Spinal cord (tissue), 10 donors: Measurements from ENCODE around the gene TRAF7. TPM values are rescaled to one million over a fixed set of nuclear protein-coding genes. Genes with fewer than 3 reads are reported as not detected.
A peak's percentile ranks its signal among the peaks of the same experiment; 100 is the strongest.
"Not testable (repeated sequence)": the region's sequence is repeated elsewhere in the genome, so short reads cannot be mapped to it uniquely, and the experiment has no call there.

ENCODE experiments used
- DNase-seq, 6 donors: peaks; one replicate each; pipeline versions ENCODE4 v3.0.0 to v3.0.0-alpha.2; 2013 to 2015; ENCODE audit warnings: low spot score in 6 of 6, low read depth in 4 of 6
- H3K27ac ChIP-seq: one replicate; pipeline ENCODE4 v1.5.1; 2013; ENCODE audit warnings: low read depth, low read length, control low read depth
- H3K27me3 ChIP-seq: one replicate; pipeline ENCODE4 v1.6.1; 2013; ENCODE audit warnings: low read length; ENCODE audit not compliant: control insufficient read depth, insufficient read depth
- H3K36me3 ChIP-seq: one replicate; pipeline ENCODE4 v1.6.1; 2013; ENCODE audit warnings: low read length; ENCODE audit not compliant: control insufficient read depth, insufficient read depth
- H3K4me1 ChIP-seq: one replicate; pipeline ENCODE4 v1.6.1; 2013; ENCODE audit warnings: low read length; ENCODE audit not compliant: control insufficient read depth, insufficient read depth
- H3K4me3 ChIP-seq: one replicate; pipeline ENCODE4 v1.5.1; 2013; ENCODE audit warnings: low read depth, low read length, control low read depth
- H3K9me3 ChIP-seq: one replicate; pipeline ENCODE4 v1.6.1; 2013; ENCODE audit warnings: low read length; ENCODE audit not compliant: control insufficient read depth, insufficient read depth
- WGBS: methylation state at CpG from one replicate; pipeline ENCODE4 v1.1.5; 2013; ENCODE audit warnings: missing lambda C conversion rate; ENCODE audit not compliant: insufficient coverage; 5-methylcytosine and 5-hydroxymethylcytosine counted together
- polyA plus RNA-seq, 2 donors: library from polyadenylated mRNA; unstranded; fragments of 120-200 nt; gene quantifications; one replicate each; pipeline ENCODE4 v1.2.1, GENCODE V29; 2013; ENCODE audit not compliant: insufficient read length in 2 of 2
- total RNA-seq, 2 donors: library from RNA; depleted of rRNA in 1 of 2; stranded (reverse); fragments of 120-200 nt in 1 of 2; fragments of >200 nt in 1 of 2; gene quantifications; one replicate each; pipeline versions ENCODE4 v1.2.3 to v1.2.4, GENCODE V29; 2013 to 2014
- donor health status: healthy.

TRAF7 gene
- total and polyA plus RNA-seq, 4 donors, result 20.4 to 62.6 (median 51.4) TPM

DNA sequence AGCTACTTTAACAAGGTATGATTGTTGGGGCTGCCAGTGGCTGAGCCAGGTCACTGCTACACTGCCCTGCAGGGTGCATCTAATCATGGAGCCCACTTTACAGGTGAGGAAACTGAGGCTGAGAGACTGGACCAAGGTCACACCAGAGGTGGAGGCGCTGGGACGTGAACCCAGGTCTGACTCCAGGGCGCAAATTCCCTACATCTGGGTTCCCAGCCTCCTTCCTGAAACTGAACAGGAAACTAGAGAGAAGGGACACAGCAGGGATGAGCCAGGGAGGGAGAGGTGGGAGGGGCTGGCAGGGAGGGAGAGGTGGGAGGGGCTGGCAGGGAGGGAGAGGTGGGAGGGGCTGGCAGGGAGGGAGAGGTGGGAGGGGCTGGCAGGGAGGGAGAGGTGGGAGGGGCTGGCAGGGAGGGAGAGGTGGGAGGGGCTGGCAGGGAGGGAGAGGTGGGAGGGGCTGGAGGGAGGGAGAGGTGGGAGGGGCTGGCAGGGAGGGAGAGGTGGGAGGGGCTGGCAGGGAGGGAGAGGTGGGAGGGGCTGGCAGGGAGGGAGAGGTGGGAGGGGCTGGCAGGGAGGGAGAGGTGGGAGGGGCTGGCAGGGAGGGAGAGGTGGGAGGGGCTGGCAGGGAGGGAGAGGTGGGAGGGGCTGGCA is 27.8 kb upstream of the TRAF7 start:
- Histone ChIP-seq H3K36me3 (peaks cover 16% of the 10 kb centered on the region), H3K27ac (peak overlapping the region; percentile 91), H3K4me1 (peaks cover 56% of the 10 kb centered on the region)
- WGBS, result 36% methylated on average over 3 of the region's 3 CpGs
- peak in 1 of 6 donors; percentile 53 for DNase-seq
- H3K27me3 ChIP-seq, H3K4me3 ChIP-seq, H3K9me3 ChIP-seq: not testable (repeated sequence)

GRCh38 chr16:2129251-2129650 is 26.3 kb upstream of the TRAF7 start:
- not testable (repeated sequence) for DNase-seq, H3K4me3 ChIP-seq, H3K27me3 ChIP-seq, H3K9me3 ChIP-seq, H3K27ac ChIP-seq
- Histone ChIP-seq H3K36me3 (peaks cover 14% of the 10 kb centered on the region), H3K4me1 (peaks cover 50% of the 10 kb centered on the region)
- WGBS, result no CpG with 5 or more reads among the region's 11 CpGs

GRCh38 chr16:2129890-2130447 is 25.6 kb upstream of the TRAF7 start:
- H3K27me3 ChIP-seq, H3K27ac ChIP-seq: not testable (repeated sequence)
- WGBS, result 77% methylated on average over 9 of the region's 22 CpGs

DNA sequence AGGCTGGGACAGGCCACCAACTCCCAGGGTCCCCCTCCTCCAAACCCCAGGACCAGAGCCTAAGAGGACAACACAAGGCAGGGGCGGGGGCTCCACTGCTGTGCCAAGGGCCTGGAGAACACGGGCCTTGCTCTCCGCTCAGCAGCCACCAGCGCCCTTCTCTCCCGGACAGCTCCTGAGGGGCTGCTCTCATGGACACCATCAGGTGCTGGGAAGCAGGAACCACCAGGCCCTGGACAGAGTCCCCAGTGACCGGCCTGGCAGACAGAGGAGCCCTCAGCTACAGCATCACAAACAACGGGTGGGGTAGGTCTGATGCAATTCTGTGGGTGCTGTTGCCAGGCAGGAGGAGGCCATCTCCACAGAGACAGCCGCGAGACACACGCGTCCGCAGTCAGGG is 21.8 kb upstream of the TRAF7 start:
- not testable (repeated sequence) for H3K27me3 ChIP-seq, H3K27ac ChIP-seq, H3K36me3 ChIP-seq, DNase-seq, H3K9me3 ChIP-seq, H3K4me3 ChIP-seq
- 81% methylated on average over 4 of the region's 12 CpGs for WGBS
- peaks cover 12% of the 10 kb centered on the region for H3K4me1 ChIP-seq

More at GRCh38 chr16:2129890-2130447, 25.6 kb upstream of the TRAF7 start:
- Histone ChIP-seq H3K36me3 (peaks cover 12% of the 10 kb centered on the region), H3K4me1 (peaks cover 43% of the 10 kb centered on the region)
- H3K4me3 ChIP-seq, H3K9me3 ChIP-seq, DNase-seq: not testable (repeated sequence)

DNA sequence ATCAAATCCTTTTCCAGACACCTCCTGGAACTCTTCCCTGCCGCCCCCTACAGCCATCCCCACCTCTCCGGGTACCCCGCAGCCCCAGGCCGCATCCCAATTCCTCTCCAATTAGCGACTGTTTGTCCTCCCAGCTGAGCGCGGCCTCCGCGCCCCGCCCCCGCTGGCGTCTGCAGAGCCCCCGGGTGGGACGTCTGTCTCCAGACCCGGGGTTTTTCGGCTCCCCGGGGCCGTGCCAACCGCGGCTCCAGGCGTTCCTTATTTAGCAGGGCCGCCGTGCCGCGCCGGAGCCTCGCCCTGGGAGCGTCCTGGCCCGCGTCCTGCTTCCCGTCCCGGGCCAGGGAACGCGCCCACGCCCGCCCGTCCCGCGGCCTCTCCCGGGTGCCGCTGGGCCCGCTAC is 20.5 kb upstream of the TRAF7 start:
- Histone ChIP-seq H3K27ac (peak overlapping the region; percentile 40), H3K4me3 (peak overlapping the region; percentile 44)
- not testable (repeated sequence) for H3K4me1 ChIP-seq, H3K9me3 ChIP-seq, H3K36me3 ChIP-seq, H3K27me3 ChIP-seq
- 0% methylated on average over 13 of the region's 42 CpGs for WGBS
- peak in 1 of 6 donors; percentile 34 for DNase-seq

DNA sequence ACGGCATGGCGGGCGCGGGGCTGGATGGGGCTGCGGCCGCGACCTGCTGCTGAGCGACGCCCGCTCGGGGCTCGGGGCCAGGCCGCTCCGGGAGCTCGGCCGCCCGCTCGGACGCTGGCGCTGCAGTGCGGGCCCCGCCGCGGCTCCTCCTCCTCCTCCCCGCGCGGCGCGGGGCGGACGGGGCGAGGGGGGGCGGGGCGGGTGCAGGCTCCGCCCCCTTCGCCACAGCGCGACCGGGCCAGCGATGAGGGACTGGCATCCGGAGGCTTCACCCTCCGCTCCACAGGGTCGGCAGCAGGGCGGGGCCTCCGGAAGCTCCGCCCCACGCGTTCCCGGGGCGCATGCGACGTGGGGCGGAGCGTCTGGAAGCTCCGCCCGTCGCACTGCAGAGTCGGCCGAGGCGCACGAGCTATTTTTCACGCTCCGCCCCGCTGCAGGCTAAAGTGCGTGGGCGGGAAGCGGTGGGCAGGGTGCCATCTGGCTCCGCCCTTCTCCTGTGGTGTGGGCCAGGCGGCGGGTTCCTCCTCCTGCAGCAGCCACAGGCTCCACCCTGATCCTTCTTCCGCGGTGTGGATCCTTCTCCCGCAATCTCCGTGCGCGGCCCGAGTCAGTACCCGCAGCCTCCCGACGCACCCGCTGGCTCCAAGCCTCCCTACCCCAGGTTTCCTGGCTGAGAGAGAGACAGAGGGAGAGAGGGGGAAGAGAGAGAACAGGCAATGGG is 19.7 kb upstream of the TRAF7 start, which contains the start of gene PKD1:
PKD1 (minus strand) TSS at position 129 of the 721 bp plus-strand sequence. CDS start 209 bp downstream, outside the sequence.
- 0% methylated on average over 31 of the region's 81 CpGs for WGBS

GRCh38 chr16:2142942-2143877 is 12.4 kb upstream of the TRAF7 start:
- H3K36me3 ChIP-seq, result peaks cover 10% of the 10 kb centered on the region
- no peak overlapping the region for H3K27ac ChIP-seq
- no peaks in the 10 kb centered on the region for H3K27me3 ChIP-seq
- H3K4me3 ChIP-seq, result no peak overlapping the region
- no peaks in the 10 kb centered on the region for H3K9me3 ChIP-seq
- DNase-seq, result peak in 2 of 6 donors; percentile 79 to 83
- H3K4me1 ChIP-seq, result peaks cover 38% of the 10 kb centered on the region
- WGBS, result 57% methylated on average over 27 of the region's 31 CpGs

More for the DNA sequence above, 19.7 kb upstream of the TRAF7 start, which contains the start of gene PKD1:
- H3K27ac ChIP-seq, result peak within 1 kb of the TSS; percentile 83
- not testable (repeated sequence) for H3K27me3 ChIP-seq, H3K9me3 ChIP-seq, H3K36me3 ChIP-seq
- DNase-seq, result peak; percentile 79 to 97 (median 85)
- peaks cover 16% of the 10 kb centered on the region for H3K4me1 ChIP-seq
- H3K4me3 ChIP-seq, result peak within 1 kb of the TSS; percentile 44

DNA sequence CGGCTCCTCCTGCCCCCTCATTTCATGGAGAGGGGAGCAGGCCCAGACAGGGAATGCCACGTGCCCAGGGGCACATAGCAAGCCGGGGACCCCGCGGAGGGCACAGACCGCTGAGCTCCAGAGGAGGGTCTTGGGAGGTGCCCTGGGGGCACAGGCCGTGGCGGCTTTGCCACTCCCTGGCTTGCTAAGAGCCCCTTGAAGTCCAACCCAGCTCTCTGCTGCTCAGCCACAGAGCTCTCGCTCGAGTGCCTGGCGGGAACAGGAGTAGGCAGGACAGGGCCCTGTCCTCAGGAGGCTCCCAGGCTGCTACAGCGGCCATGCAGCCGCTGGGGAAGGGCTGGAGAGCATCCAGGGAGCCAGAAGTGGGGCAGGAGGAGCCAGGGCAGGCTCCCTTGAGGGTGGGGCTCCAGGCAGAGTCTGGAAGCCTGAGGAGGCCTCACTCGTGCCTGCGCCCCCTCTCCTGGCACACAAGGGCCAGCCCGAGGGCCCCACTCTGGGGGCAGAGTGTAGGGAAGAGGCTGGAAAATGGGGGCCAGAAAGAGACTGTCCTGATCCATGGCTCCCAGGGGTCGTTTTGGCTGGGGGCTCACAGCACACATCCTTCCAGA is 11.6 kb upstream of the TRAF7 start:
- H3K9me3 ChIP-seq, result no peaks in the 10 kb centered on the region
- peaks cover 42% of the 10 kb centered on the region for H3K4me1 ChIP-seq
- H3K36me3 ChIP-seq, result peaks cover 10% of the 10 kb centered on the region
- H3K4me3 ChIP-seq, result no peak overlapping the region
- no peak overlapping the region for H3K27ac ChIP-seq
- no peaks in the 10 kb centered on the region for H3K27me3 ChIP-seq
- DNase-seq, result no peak
- 71% methylated on average over 17 of the region's 17 CpGs for WGBS

DNA sequence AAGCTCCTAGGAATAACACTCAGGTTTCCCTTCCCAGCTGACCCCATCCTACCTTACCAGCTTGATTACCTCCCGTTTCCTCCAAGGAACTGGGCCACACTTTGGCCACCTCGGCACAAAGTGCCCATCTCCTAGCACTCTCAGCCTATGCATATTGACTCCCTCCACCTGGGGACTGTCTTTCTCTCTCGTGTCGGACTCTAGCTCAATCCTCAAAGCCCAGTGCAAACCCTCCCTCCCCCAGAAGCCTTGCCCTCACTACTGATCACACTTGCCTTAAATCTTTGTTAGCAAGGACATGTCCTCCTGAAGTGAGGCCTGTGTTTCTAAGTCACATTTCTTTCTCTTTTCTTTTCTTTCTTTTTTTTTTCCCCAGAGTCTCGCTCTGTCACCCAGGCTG is 9.7 kb upstream of the TRAF7 start:
- H3K36me3 ChIP-seq, result peaks cover 22% of the 10 kb centered on the region
- no peak overlapping the region for H3K4me3 ChIP-seq
- H3K27me3 ChIP-seq, result no peaks in the 10 kb centered on the region
- H3K4me1 ChIP-seq, result peaks cover 54% of the 10 kb centered on the region
- WGBS, result 79% methylated on average over 5 of the region's 5 CpGs
- DNase-seq, result no peak
- no peak overlapping the region for H3K27ac ChIP-seq
- no peaks in the 10 kb centered on the region for H3K9me3 ChIP-seq
